Neural cell (in vitro differentiated cells): ENCODE results near the gene WNK3.

ENCODE experiments used
- POLR2AphosphoS5 ChIP-seq: IDR thresholded peaks from 2 replicates; pipeline ENCODE4 v1.6.1; 2012
- RAD21 ChIP-seq: fragments of 450-650 bp; conservative IDR thresholded peaks from 2 replicates; pipeline ENCODE4 v1.6.1; 2014; ENCODE audit warnings: antibody characterized with exemption, mild to moderate bottlenecking, moderate library complexity
- TF ChIP-seq, protein P1 (sequence below): fragments of 450-650 bp; IDR thresholded peaks from 2 replicates; pipeline ENCODE4 v1.5.1; 2014; ENCODE audit warnings: antibody characterized with exemption, mild to moderate bottlenecking, moderate library complexity; ENCODE audit not compliant: poor library complexity, severe bottlenecking
- TF ChIP-seq, protein P2 (sequence below): IDR thresholded peaks from 2 replicates; pipeline ENCODE4 v1.6.1; 2012; ENCODE audit warnings: borderline replicate concordance

DNA sequence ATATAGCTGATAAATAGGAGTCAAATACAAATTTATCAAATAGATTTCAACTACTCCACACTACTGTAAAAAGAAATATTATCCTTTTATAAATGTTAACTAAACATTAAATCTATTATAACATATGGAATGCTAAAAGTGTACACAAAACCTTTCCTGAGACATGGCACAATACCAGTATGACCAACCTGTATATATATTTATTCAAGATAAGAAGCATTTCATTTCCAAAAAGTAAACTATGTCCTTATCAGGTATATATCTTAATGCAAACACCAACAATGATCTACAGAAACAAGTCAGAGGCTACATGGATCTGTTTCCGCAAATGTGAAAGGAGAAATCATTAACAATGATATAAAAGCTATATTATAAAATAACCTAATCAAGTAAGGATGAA is 37.8 kb downstream of the WNK3 start:
- TF ChIP-seq, protein P1, sequence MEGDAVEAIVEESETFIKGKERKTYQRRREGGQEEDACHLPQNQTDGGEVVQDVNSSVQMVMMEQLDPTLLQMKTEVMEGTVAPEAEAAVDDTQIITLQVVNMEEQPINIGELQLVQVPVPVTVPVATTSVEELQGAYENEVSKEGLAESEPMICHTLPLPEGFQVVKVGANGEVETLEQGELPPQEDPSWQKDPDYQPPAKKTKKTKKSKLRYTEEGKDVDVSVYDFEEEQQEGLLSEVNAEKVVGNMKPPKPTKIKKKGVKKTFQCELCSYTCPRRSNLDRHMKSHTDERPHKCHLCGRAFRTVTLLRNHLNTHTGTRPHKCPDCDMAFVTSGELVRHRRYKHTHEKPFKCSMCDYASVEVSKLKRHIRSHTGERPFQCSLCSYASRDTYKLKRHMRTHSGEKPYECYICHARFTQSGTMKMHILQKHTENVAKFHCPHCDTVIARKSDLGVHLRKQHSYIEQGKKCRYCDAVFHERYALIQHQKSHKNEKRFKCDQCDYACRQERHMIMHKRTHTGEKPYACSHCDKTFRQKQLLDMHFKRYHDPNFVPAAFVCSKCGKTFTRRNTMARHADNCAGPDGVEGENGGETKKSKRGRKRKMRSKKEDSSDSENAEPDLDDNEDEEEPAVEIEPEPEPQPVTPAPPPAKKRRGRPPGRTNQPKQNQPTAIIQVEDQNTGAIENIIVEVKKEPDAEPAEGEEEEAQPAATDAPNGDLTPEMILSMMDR, result no peak
- TF ChIP-seq, protein P2, sequence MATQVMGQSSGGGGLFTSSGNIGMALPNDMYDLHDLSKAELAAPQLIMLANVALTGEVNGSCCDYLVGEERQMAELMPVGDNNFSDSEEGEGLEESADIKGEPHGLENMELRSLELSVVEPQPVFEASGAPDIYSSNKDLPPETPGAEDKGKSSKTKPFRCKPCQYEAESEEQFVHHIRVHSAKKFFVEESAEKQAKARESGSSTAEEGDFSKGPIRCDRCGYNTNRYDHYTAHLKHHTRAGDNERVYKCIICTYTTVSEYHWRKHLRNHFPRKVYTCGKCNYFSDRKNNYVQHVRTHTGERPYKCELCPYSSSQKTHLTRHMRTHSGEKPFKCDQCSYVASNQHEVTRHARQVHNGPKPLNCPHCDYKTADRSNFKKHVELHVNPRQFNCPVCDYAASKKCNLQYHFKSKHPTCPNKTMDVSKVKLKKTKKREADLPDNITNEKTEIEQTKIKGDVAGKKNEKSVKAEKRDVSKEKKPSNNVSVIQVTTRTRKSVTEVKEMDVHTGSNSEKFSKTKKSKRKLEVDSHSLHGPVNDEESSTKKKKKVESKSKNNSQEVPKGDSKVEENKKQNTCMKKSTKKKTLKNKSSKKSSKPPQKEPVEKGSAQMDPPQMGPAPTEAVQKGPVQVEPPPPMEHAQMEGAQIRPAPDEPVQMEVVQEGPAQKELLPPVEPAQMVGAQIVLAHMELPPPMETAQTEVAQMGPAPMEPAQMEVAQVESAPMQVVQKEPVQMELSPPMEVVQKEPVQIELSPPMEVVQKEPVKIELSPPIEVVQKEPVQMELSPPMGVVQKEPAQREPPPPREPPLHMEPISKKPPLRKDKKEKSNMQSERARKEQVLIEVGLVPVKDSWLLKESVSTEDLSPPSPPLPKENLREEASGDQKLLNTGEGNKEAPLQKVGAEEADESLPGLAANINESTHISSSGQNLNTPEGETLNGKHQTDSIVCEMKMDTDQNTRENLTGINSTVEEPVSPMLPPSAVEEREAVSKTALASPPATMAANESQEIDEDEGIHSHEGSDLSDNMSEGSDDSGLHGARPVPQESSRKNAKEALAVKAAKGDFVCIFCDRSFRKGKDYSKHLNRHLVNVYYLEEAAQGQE, result no peak
- TF ChIP-seq RAD21, result no peak
- TF ChIP-seq POLR2AphosphoS5, result no peak
